GM08714 (cell line): ENCODE results near the gene TAOK3.
"Not testable (repeated sequence)": the region's sequence is repeated elsewhere in the genome, so short reads cannot be mapped to it uniquely, and the experiment has no call there.

Source experiments
- H3K4me3 ChIP-seq: fragments of 200-500 bp; sonication (Bioruptor generic); 2 replicates; pipeline ENCODE4 v1.5.1; 2014; ENCODE audit warnings: mild to moderate bottlenecking, low read length, inconsistent platforms
- ZNF274 ChIP-seq: IDR thresholded peaks from 2 replicates; pipeline ENCODE4 v1.6.1; 2012; ENCODE audit warnings: mild to moderate bottlenecking, low read depth, low read length

Gene TAOK3

DNA sequence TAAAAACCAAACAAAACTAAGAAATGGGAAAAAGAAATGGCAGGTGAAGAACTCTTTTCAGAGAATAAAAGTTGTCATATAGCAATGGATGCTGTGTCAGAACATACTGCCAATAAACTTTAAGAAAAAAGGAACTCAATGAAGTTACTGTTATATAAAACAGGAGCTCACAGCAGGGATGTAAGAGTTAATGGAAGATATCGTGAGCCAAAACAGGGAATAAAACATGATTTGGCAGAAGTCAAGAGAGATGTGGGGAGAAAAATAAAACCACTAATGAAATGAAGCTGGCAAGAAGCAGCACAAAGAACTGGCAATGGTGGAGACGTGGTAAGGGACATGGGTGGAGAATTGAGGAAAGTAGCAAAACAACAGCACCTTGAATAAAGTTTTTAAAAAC, 61.0 kb downstream of the TAOK3 start:
- no peak for TF ChIP-seq ZNF274
- no peak overlapping the region for H3K4me3 ChIP-seq

GRCh38 chr12:118310320-118310719, 62.4 kb downstream of the TAOK3 start:
- no peak for TF ChIP-seq ZNF274

DNA sequence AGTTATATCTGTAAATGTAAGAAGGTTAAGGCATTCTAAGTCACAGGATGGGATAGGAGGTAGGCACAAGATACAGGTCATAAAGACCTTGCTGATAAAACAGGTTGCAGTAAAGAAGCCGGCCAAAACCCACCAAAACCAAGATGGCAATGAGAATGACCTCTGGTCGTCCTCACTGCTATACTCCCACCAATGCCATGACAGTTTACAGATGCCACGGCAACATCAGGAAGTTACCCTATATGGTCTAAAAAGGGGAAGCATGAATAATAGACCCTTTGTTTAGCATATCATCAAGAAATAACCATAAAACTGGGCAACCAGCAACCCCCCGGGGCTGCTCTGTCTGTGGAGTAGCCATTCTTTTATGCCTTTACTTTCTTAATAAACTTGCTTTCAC, 64.7 kb downstream of the TAOK3 start:
- not testable (repeated sequence) for H3K4me3 ChIP-seq

More at GRCh38 chr12:118310320-118310719, 62.4 kb downstream of the TAOK3 start:
- H3K4me3 ChIP-seq: no peak overlapping the region

DNA sequence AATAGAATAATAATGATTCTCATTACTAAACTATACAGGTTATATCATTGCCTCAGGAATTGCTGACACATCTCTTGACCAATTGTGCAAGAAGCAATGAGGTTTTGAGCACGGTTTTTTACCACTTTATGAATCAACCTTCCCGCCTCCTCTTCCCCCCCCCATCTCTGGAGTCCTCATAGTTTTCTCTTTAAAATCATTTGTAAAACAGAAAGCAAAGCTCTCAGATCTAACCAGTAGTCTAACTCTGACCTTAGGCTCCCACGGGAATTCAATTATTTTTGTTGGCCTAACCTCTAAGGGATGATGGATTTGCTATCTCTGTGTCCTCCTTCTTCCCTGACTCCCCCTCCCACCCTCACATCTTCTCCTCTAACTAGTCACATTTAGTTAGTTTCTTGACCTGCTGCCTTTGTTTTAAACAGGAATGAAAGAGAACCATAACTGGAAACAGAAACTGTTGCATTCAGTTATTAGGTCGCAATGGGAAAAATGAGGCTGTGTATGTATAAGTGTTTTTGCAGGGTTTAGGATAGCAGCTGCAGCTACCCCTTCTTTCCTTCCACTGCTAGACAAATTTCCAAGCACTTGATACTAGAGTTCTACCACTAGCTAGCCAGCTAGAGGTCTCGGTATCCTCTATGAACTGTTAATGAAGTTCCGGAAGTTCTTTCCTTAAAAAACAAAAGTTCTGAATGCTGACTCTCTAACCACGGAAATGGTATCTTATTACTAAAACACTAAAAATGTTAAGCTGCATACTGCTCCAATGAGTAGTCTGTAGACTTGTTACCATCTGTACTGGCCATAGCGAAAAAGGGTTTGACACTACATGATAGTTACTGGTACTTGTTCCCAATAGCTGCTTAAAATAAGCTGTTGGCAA, 65.4 kb downstream of the TAOK3 start:
- no peak for TF ChIP-seq ZNF274
- H3K4me3 ChIP-seq: peak overlapping the region; percentile 54

- H3K4me3 ChIP-seq: no peak overlapping the region
- no peak for TF ChIP-seq ZNF274
Measured at GRCh38 chr12:118304093-118304492, 68.6 kb downstream of the TAOK3 start.

- no peak overlapping the region for H3K4me3 ChIP-seq
- no peak for TF ChIP-seq ZNF274
Measured at GRCh38 chr12:118302053-118302452, 70.7 kb downstream of the TAOK3 start.

DNA sequence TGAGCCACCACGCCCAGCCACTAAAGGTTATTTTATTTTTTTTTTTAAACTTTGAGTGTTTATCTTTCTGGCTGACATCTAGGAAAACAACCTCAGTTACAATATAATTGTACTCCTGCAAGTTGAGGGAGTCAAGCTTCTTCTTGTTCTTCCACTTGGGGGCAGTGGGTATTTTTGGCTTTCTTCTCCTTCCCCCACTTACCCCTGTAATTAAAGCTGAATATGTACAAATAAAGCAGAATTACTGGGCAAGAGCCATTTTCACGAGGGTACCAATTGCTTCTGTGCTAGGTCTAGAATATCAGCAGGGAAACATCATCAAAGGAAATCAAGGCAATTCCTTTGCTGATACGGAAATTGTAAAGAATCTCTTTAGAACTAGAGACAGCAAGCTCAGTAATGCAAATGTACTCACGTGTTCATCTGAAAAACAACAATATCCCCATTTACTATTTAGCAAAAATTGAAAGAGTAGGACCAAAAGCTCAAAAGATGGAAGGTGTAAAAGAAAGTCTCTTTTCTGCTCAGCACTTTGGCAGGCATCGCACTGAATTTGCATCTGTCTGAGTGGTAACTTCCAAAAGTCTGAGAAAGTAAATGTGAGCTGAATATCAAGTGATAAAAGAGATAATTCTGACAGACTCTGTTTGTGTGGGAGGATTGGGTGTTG, 72.8 kb downstream of the TAOK3 start:
- no peak overlapping the region for H3K4me3 ChIP-seq
- no peak for TF ChIP-seq ZNF274

GRCh38 chr12:118297284-118297683, 75.4 kb downstream of the TAOK3 start:
- H3K4me3 ChIP-seq: no peak overlapping the region

GRCh38 chr12:118292836-118293235, 79.9 kb downstream of the TAOK3 start:
- H3K4me3 ChIP-seq: no peak overlapping the region
- TF ChIP-seq ZNF274: no peak

More at GRCh38 chr12:118297284-118297683, 75.4 kb downstream of the TAOK3 start:
- TF ChIP-seq ZNF274: no peak

DNA sequence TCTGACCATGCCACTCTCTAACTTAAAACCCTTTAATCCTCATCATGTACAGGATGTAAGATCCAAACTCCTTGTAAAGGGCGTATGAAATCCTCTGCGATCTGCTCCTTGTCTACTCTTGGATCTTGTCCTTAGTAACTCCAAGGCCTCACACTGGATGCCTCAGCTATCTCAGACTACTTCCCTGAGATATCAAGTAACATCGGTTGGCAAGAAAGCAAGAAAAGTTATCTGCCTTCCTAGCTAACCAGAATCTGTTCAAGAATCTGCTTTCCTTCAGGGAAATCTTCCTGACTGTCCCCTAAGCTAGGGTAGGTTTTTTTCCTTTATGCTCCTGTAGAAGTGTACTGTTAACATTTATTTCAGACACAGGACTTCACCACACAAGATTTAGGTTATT, 82.6 kb downstream of the TAOK3 start:
- no peak for TF ChIP-seq ZNF274
- H3K4me3 ChIP-seq: no peak overlapping the region

- TF ChIP-seq ZNF274: no peak
- H3K4me3 ChIP-seq: no peak overlapping the region
Measured at GRCh38 chr12:118288174-118288573, 84.5 kb downstream of the TAOK3 start.

- no peak overlapping the region for H3K4me3 ChIP-seq
Measured at GRCh38 chr12:118287728-118288127, 85.0 kb downstream of the TAOK3 start.

DNA sequence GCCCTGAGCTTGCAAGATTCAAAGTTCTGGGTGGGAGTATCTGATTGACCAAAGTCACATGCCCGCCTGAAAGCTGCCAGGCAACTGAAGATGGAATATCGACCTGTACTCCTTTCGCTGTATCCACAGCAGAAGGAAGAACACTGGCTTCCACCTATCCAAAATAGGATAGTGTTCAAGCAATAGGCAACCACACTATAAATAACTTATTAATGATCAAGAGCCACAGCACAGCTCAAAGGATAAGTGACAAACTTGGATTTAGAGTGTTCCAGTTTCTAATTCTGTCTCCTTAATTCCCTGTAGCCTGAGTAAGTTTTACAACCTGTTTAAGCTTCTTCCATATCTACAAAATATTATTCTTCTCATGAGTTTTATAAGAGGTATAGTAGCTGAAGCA, 89.9 kb downstream of the TAOK3 start:
- no peak for TF ChIP-seq ZNF274
- H3K4me3 ChIP-seq: no peak overlapping the region

More at GRCh38 chr12:118287728-118288127, 85.0 kb downstream of the TAOK3 start:
- no peak for TF ChIP-seq ZNF274

DNA sequence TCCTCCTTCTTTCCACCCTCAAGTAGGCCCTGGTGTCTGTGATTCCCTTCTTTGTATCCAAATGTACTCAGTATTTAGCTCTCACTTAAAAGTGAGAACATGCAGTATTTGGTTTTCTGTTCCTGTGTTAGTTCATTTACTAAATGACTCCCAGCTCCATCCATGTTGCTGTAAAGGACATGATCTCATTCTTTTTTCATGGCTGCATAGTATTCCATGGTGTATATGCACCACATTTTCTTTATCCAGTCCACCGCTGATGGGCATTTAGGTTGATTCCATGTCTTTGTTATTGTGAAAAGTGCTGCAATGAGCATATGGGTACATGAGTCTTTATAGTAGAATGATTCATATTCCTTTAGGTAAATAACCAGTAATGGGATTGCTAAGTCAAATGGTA, 94.4 kb downstream of the TAOK3 start:
- not testable (repeated sequence) for H3K4me3 ChIP-seq

- H3K4me3 ChIP-seq: no peak overlapping the region
- no peak for TF ChIP-seq ZNF274
Measured at GRCh38 chr12:118274066-118274465, 98.6 kb downstream of the TAOK3 start.
